Measurements from ENCODE around the gene PPP5C. TPM values are rescaled to one million over a fixed set of nuclear protein-coding genes. Genes with fewer than 3 reads are reported as not detected.

PPP5C gene
- total and polyA plus RNA-seq, 2 of the 13 experiments (the other 11 are each of a cell fraction or from before 2014, with no cell fraction given): 41.6 to 67.9 TPM

GRCh38 chr19:46299004-46299509, 47.8 kb upstream of the PPP5C start (continued):
- TF ChIP-seq TFAP4 (IDR thresholded peaks at IDR 0.05; ENCODE audit: borderline replicate concordance, low read depth) (peak; percentile 63; the same call in 1 of the 2 replicates), KLF12 (CRISPR knock-in tag; IDR thresholded peaks at IDR 0.05; ENCODE audit: borderline replicate concordance) (no peak), RXRB (CRISPR knock-in tag; IDR thresholded peaks at IDR 0.05; ENCODE audit: borderline replicate concordance) (no peak), BHLHE40 (IDR thresholded peaks at IDR 0.05; ENCODE audit: low read length) (no peak), ZBTB25 (CRISPR knock-in tag; IDR thresholded peaks at IDR 0.05) (no peak), XRCC5 (optimal IDR thresholded peaks at IDR 0.05; ENCODE audit: low read length) (peak; percentile 35), GTF2F1 (IDR thresholded peaks at IDR 0.05; ENCODE audit: low read length) (no peak), CREB3 (CRISPR knock-in tag; IDR thresholded peaks at IDR 0.05) (no peak), GPN1 (CRISPR knock-in tag; IDR thresholded peaks at IDR 0.05; ENCODE audit: borderline replicate concordance) (no peak), CHD2 (IDR thresholded peaks at IDR 0.05; ENCODE audit: low read depth, low read length) (no peak), MEIS2 (CRISPR knock-in tag; IDR thresholded peaks at IDR 0.05) (no peak), ZNF552 (CRISPR knock-in tag; IDR thresholded peaks at IDR 0.05; ENCODE audit: borderline replicate concordance) (no peak), FOSL2 (CRISPR knock-in tag; IDR thresholded peaks at IDR 0.05) (0 out of 2 replicates have a peak, but pooled peaks have one; percentile 8), ZFP37 (CRISPR knock-in tag; IDR thresholded peaks at IDR 0.05; ENCODE audit: borderline replicate concordance) (no peak), KLF9 (CRISPR knock-in tag; IDR thresholded peaks at IDR 0.05; ENCODE audit: low read depth) (no peak), JDP2 (CRISPR knock-in tag; IDR thresholded peaks at IDR 0.05; ENCODE audit: borderline replicate concordance) (no peak), ZBTB39 (CRISPR knock-in tag; IDR thresholded peaks at IDR 0.05) (no peak)
- TF ChIP-seq, protein P1, sequence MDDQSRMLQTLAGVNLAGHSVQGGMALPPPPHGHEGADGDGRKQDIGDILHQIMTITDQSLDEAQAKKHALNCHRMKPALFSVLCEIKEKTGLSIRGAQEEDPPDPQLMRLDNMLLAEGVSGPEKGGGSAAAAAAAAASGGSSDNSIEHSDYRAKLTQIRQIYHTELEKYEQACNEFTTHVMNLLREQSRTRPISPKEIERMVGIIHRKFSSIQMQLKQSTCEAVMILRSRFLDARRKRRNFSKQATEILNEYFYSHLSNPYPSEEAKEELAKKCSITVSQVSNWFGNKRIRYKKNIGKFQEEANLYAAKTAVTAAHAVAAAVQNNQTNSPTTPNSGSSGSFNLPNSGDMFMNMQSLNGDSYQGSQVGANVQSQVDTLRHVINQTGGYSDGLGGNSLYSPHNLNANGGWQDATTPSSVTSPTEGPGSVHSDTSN (CRISPR knock-in tag; IDR thresholded peaks at IDR 0.05; ENCODE audit: borderline replicate concordance): no peak
- TF ChIP-seq, protein P2, sequence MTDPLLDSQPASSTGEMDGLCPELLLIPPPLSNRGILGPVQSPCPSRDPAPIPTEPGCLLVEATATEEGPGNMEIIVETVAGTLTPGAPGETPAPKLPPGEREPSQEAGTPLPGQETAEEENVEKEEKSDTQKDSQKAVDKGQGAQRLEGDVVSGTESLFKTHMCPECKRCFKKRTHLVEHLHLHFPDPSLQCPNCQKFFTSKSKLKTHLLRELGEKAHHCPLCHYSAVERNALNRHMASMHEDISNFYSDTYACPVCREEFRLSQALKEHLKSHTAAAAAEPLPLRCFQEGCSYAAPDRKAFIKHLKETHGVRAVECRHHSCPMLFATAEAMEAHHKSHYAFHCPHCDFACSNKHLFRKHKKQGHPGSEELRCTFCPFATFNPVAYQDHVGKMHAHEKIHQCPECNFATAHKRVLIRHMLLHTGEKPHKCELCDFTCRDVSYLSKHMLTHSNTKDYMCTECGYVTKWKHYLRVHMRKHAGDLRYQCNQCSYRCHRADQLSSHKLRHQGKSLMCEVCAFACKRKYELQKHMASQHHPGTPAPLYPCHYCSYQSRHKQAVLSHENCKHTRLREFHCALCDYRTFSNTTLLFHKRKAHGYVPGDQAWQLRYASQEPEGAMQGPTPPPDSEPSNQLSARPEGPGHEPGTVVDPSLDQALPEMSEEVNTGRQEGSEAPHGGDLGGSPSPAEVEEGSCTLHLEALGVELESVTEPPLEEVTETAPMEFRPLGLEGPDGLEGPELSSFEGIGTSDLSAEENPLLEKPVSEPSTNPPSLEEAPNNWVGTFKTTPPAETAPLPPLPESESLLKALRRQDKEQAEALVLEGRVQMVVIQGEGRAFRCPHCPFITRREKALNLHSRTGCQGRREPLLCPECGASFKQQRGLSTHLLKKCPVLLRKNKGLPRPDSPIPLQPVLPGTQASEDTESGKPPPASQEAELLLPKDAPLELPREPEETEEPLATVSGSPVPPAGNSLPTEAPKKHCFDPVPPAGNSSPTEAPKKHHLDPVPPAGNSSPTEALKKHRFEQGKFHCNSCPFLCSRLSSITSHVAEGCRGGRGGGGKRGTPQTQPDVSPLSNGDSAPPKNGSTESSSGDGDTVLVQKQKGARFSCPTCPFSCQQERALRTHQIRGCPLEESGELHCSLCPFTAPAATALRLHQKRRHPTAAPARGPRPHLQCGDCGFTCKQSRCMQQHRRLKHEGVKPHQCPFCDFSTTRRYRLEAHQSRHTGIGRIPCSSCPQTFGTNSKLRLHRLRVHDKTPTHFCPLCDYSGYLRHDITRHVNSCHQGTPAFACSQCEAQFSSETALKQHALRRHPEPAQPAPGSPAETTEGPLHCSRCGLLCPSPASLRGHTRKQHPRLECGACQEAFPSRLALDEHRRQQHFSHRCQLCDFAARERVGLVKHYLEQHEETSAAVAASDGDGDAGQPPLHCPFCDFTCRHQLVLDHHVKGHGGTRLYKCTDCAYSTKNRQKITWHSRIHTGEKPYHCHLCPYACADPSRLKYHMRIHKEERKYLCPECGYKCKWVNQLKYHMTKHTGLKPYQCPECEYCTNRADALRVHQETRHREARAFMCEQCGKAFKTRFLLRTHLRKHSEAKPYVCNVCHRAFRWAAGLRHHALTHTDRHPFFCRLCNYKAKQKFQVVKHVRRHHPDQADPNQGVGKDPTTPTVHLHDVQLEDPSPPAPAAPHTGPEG (CRISPR knock-in tag; IDR thresholded peaks at IDR 0.05): no peak
